Fibroblast of mammary gland (primary cell): ENCODE data around the gene PABPC1L.

Experiments used
- DNase-seq: peaks from one replicate; pipeline ENCODE4 v3.0.0-alpha.2; 2010; ENCODE audit warnings: low read depth
- H3K4me3 ChIP-seq: 2 replicates; pipeline ENCODE4 v1.5.1; 2011; ENCODE audit warnings: low read depth, mild to moderate bottlenecking, low read length, moderate library complexity; ENCODE audit not compliant: control insufficient read depth
- CTCF ChIP-seq: conservative IDR thresholded peaks from 2 replicates; pipeline ENCODE4 v1.5.1; 2011; ENCODE audit warnings: low read depth, low read length, inconsistent platforms; ENCODE audit not compliant: control insufficient read depth, insufficient read depth

PABPC1L gene

DNA sequence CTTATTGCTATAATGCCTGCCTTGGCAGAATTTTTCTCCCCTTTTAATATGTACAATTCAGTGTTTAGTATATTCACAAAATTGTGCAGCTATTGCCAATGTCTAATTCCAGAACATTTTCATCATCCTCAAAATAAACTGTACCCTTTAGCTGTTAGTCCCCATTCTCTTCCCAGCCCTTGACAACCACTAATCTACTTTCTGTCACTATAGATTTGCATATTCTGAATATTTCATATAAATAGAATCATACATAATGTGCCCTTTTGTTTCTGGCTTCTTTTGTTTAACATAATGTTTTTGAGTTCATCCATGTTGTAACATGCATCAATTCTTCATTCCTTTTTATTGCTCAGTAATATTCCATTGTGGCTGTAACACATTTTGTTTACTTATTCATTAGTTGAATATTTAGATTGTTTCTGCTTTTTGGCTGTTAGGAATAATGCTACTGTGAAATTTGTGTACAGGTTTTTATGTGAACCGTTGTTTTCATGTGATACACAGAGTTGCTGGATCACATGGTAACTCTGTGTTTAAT, 78.8 kb downstream of the PABPC1L start:
- TF ChIP-seq CTCF = no peak
- no peak overlapping the region for H3K4me3 ChIP-seq
- DNase-seq = no peak
